GM23248 (cell line): ENCODE data around the gene PRKACB. TPM values are rescaled to one million over a fixed set of nuclear protein-coding genes. Genes with fewer than 3 reads are reported as not detected.

ENCODE experiments used
- DNase-seq: peaks from one replicate; pipeline ENCODE4 v3.0.0-alpha.2; 2015
- H2AFZ ChIP-seq: fragments of 200-600 bp; sonication (generic); 2 replicates; pipeline ENCODE4 v1.6.1; 2016; ENCODE audit warnings: antibody characterized with exemption
- H3F3A ChIP-seq: fragments of 200-600 bp; sonication (generic); 2 replicates; pipeline ENCODE4 v1.6.1; 2016; ENCODE audit warnings: mild to moderate bottlenecking, antibody characterized with exemption, mixed run types; ENCODE audit not compliant: insufficient read depth
- H3K27ac ChIP-seq: fragments of 200-600 bp; sonication (generic); 2 replicates; pipeline ENCODE4 v1.5.1; 2016; ENCODE audit warnings: mild to moderate bottlenecking
- H3K27me3 ChIP-seq: fragments of 200-600 bp; sonication (generic); replicated peaks from 2 replicates; pipeline ENCODE4 v1.6.1; 2016; ENCODE audit warnings: mild to moderate bottlenecking; ENCODE audit not compliant: insufficient read depth
- H3K36me3 ChIP-seq: fragments of 200-600 bp; sonication (generic); 2 replicates; pipeline ENCODE4 v1.6.1; 2016; ENCODE audit warnings: low read depth, mild to moderate bottlenecking
- H3K4me1 ChIP-seq: fragments of 200-600 bp; sonication (generic); 2 replicates; pipeline ENCODE4 v1.6.1; 2016; ENCODE audit warnings: mild to moderate bottlenecking; ENCODE audit not compliant: insufficient read depth
- H3K4me2 ChIP-seq: fragments of 200-600 bp; sonication (generic); one replicate; pipeline ENCODE4 v1.6.1; 2016; ENCODE audit warnings: mild to moderate bottlenecking; ENCODE audit not compliant: unreplicated experiment
- H3K4me3 ChIP-seq: fragments of 200-600 bp; sonication (generic); 2 replicates; pipeline ENCODE4 v1.5.1; 2016; ENCODE audit warnings: mild to moderate bottlenecking
- H3K79me2 ChIP-seq: fragments of 200-600 bp; sonication (generic); 2 replicates; pipeline ENCODE4 v1.6.1; 2016; ENCODE audit warnings: mild to moderate bottlenecking; ENCODE audit not compliant: insufficient read depth
- H3K9ac ChIP-seq: fragments of 200-600 bp; sonication (generic); 2 replicates; pipeline ENCODE4 v1.6.1; 2016; ENCODE audit warnings: mild to moderate bottlenecking
- H3K9me2 ChIP-seq: fragments of 200-600 bp; sonication (generic); 2 replicates; pipeline ENCODE4 v1.6.1; 2016; ENCODE audit warnings: mixed run types, mild to moderate bottlenecking, moderate library complexity; ENCODE audit not compliant: insufficient read depth
- H3K9me3 ChIP-seq: fragments of 200-600 bp; sonication (generic); one replicate; pipeline ENCODE4 v1.6.1; 2017; ENCODE audit warnings: low read depth
- H4K20me1 ChIP-seq: fragments of 200-600 bp; sonication (generic); 2 replicates; pipeline ENCODE4 v1.6.0; 2016; ENCODE audit not compliant: insufficient read depth
- EZH2 ChIP-seq: fragments of 200-600 bp; sonication (generic); IDR thresholded peaks from 2 replicates; pipeline ENCODE4 v1.6.1; 2018; ENCODE audit warnings: antibody characterized with exemption, mild to moderate bottlenecking; ENCODE audit not compliant: insufficient read depth, poor library complexity, severe bottlenecking
- EZH2phosphoT487 ChIP-seq: fragments of 200-600 bp; sonication (generic); IDR thresholded peaks from 2 replicates; pipeline ENCODE4 v1.6.1; 2018; ENCODE audit warnings: antibody characterized with exemption, moderate library complexity, mild to moderate bottlenecking, low read depth; ENCODE audit not compliant: insufficient read depth
- WGBS, 2 experiments: methylation state at CpG; one replicate each; pipeline ENCODE4 v1.1.6; 2015 to 2017; ENCODE audit warnings: low lambda C conversion rate in 2 of 2, low coverage in 1 of 2; ENCODE audit errors: missing lambda C conversion rate in 2 of 2; 5-methylcytosine and 5-hydroxymethylcytosine counted together
- in situ Hi-C: fragments of 300-500 bp; cut with MboI; formaldehyde crosslinking; loops from 2 replicates; pipeline ENCODE4 v1.15.0; 2020
- polyA plus RNA-seq: library from polyadenylated mRNA; unstranded; fragments of >200 nt; fragmentation: Nextera tagmentation; extraction: Ambion mirVana; gene quantifications from 2 replicates; pipeline ENCODE4 v1.2.1, GENCODE V29; 2016
- total RNA-seq: library from RNA; depleted of rRNA; stranded (reverse); fragments of >200 nt; shearing (Covaris generic); gene quantifications from 2 replicates; pipeline ENCODE4 v1.2.3, GENCODE V29; 2014

The PRKACB gene
- total and polyA plus RNA-seq, 2 experiments from 2014 or later, result 23.9 to 25.6 TPM

DNA sequence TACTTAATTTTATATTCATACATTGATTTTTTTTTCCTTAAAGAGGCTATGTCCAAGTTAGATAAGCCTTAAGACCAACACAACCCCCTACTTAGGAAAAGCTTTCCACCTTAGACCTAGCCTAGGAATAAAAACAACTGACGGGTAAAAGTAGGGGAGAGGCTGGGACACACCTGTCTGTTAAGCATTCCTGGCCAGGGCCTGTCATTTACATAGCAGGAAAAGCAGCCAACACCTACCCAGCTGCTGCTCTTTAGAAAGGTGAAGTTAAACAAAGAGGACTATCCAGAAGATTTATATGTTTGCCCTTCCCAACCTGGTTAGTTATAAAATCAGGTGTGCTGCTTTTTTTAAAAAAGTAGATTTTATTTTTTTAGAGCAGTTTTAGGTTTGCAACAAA is 128.3 kb downstream of the PRKACB start:
- 97 to 100% methylated on average over 1 of the region's 1 CpG for WGBS, 2 experiments
- Histone ChIP-seq H3K9me3 (no peaks in the 10 kb centered on the region), H3K9me2 (no peaks in the 10 kb centered on the region), H3F3A (peaks cover 4% of the 10 kb centered on the region; the same call in 1 of the 2 replicates), H3K4me2 (no peak overlapping the region), H3K27me3 (no peaks in the 10 kb centered on the region), H3K36me3 (no peaks in the 10 kb centered on the region), H3K9ac (no peak overlapping the region), H3K27ac (no peak overlapping the region), H4K20me1 (no peaks in the 10 kb centered on the region), H3K4me3 (no peak overlapping the region), H2AFZ (no peak overlapping the region), H3K4me1 (peaks cover 4% of the 10 kb centered on the region; the same call in 1 of the 2 replicates), H3K79me2 (no peaks in the 10 kb centered on the region)
- no peak for TF ChIP-seq EZH2
- TF ChIP-seq EZH2phosphoT487, result no peak
- in situ Hi-C loops, result no loop called here
- no peak for DNase-seq

DNA sequence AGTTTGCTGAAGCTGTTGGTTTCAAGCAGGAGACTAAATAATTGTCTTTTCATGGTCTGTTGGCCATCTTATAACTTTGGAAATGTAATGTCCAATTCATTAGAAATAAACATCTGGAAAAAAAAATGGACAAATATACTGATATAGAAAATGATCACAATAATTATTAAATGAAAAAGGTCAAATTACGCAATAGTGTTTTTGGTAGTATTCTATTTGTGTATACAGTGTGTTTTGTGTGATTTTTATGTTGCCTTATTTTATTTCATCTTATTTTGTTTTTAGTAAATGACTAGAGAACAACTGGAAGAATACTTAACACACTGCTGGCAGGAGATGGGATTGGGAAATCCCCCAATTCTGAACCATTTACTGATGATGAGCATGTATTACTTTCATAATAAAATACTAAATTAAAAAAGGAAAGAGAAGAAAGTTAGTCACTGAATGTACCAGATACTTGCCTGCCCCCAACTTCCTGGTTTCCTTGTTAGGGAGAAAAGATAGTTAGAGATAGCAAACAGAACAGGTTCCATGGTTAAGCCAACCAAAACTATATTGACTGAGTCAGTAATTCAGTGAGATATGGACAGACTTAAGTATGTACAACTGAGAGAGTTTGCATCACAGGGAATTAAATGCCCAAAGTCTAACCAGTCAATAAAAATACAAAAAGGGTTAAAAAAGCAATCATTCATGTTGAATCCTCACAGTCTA is 133.4 kb downstream of the PRKACB start:
- Histone ChIP-seq H3K4me2 (no peak overlapping the region), H2AFZ (no peak overlapping the region), H3K9me2 (no peaks in the 10 kb centered on the region), H4K20me1 (no peaks in the 10 kb centered on the region), H3K27me3 (no peaks in the 10 kb centered on the region), H3K4me3 (no peak overlapping the region), H3K9me3 (no peaks in the 10 kb centered on the region), H3K36me3 (no peaks in the 10 kb centered on the region), H3K27ac (no peak overlapping the region), H3F3A (no peaks in the 10 kb centered on the region), H3K4me1 (no peaks in the 10 kb centered on the region), H3K9ac (no peak overlapping the region), H3K79me2 (no peaks in the 10 kb centered on the region)
- in situ Hi-C loops, result no loop called here
- TF ChIP-seq EZH2, result no peak
- TF ChIP-seq EZH2phosphoT487, result no peak
- WGBS, 2 experiments, result 95 to 96% methylated on average over 1 of the region's 1 CpG
- DNase-seq, result no peak

DNA sequence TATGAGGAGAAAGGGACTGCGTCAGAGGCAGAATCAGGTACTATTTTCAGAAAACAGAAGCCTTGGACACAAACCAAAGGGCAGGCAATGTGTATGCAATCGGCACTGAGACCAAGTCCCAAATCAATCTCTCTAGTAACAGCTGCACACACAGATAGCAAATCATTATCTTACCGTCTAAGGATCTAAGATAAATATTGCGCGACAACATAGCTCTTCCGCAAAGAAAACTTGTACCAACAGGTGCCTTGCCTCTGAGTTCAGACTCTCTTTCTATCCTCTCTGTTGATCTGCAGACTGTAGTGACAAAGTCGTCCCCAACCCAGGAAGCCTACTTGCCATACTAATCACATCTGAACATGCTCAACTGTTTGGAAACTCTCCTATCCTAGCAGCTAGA is 134.8 kb downstream of the PRKACB start:
- no peak overlapping the region for H3K27ac ChIP-seq
- WGBS, 2 experiments, result 77% methylated on average over 7 of the region's 7 CpGs
- H3F3A ChIP-seq, result no peaks in the 10 kb centered on the region
- H2AFZ ChIP-seq, result no peak overlapping the region
- H3K79me2 ChIP-seq, result no peaks in the 10 kb centered on the region
- TF ChIP-seq EZH2 (no peak), EZH2phosphoT487 (no peak)
- H3K9me3 ChIP-seq, result no peaks in the 10 kb centered on the region
- H3K9ac ChIP-seq, result no peak overlapping the region
- in situ Hi-C loops, result no loop called here
- DNase-seq, result no peak
- H4K20me1 ChIP-seq, result no peaks in the 10 kb centered on the region
- H3K36me3 ChIP-seq, result no peaks in the 10 kb centered on the region
- H3K4me1 ChIP-seq, result no peaks in the 10 kb centered on the region
- no peak overlapping the region for H3K4me3 ChIP-seq
- H3K9me2 ChIP-seq, result no peaks in the 10 kb centered on the region
- no peak overlapping the region for H3K4me2 ChIP-seq
- H3K27me3 ChIP-seq, result no peaks in the 10 kb centered on the region

DNA sequence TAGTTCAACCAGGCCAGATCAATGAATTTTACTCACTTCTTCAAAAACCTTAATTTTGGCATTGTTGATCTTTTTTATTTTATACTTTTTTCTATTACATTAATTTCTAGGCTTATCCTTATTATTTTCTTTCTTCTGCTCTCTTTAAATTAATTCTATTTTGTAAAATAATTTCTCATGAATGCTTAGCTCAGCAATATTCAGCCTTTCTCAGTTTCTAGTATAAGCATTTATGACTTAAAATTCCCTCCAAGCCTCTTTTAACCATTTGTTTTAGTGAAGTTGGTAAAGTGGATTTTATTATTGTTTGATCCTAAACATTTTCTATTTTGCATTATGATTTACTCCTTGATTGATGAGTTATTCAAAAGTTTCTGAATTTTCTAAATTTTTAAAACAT is 136.8 kb downstream of the PRKACB start:
- Histone ChIP-seq H3F3A (0 out of 2 replicates have a peak, but pooled peaks cover under 1% of the 10 kb centered on the region), H3K4me3 (no peak overlapping the region), H2AFZ (no peak overlapping the region), H3K9me2 (no peaks in the 10 kb centered on the region), H3K27ac (no peak overlapping the region), H3K9ac (no peak overlapping the region), H3K4me1 (peaks cover 3% of the 10 kb centered on the region; the same call in 1 of the 2 replicates), H3K9me3 (no peaks in the 10 kb centered on the region), H4K20me1 (no peaks in the 10 kb centered on the region), H3K4me2 (no peak overlapping the region), H3K36me3 (no peaks in the 10 kb centered on the region), H3K27me3 (no peaks in the 10 kb centered on the region), H3K79me2 (no peaks in the 10 kb centered on the region)
- no peak for TF ChIP-seq EZH2
- in situ Hi-C loops, result no loop called here
- DNase-seq, result no peak
